H1 (cell line): ENCODE measurements around the gene GRK3. TPM values are rescaled to one million over a fixed set of nuclear protein-coding genes. Genes with fewer than 3 reads are reported as not detected.

Source experiments
- CTCF ChIA-PET: fragments of 300-600 bp; sonication (Branson Sonifier 250); formaldehyde crosslinking; loops from one replicate; lab custom pipeline; 2021; ENCODE audit not compliant: partially characterized antibody; lab: Charles Lee
- POLR2A ChIA-PET: fragments of 300-600 bp; sonication (Branson Sonifier 250); formaldehyde crosslinking; loops from one replicate; lab custom pipeline; 2021; ENCODE audit warnings: inconsistent platforms; ENCODE audit not compliant: partially characterized antibody; lab: Charles Lee
- DNase-seq, 2 experiments: peaks; one replicate each; pipeline versions ENCODE4 v3.0.0 to v3.0.0-alpha.2; 2010 to 2022; ENCODE audit warnings: low spot score in 2 of 2, low read depth in 1 of 2, mixed read lengths in 1 of 2
- FAIRE-seq: peaks from 2 replicates; lab custom pipeline; 2011; peaks lifted over from hg19 to GRCh38; lab: Jason Lieb, UNC
- H2AFZ ChIP-seq: 2 replicates; pipeline ENCODE4 v1.8.1; 2012; ENCODE audit warnings: low read length, inconsistent platforms
- H2AK5ac ChIP-seq: 2 replicates; pipeline ENCODE4 v1.6.1; 2013; ENCODE audit warnings: low read depth, low read length
- H2BK120ac ChIP-seq: replicated peaks from 2 replicates; pipeline ENCODE3; 2013; ENCODE audit warnings: low read depth, low read length, inconsistent platforms
- H2BK12ac ChIP-seq: 2 replicates; pipeline ENCODE4 v1.6.1; 2013; ENCODE audit warnings: low read depth, low read length
- H2BK15ac ChIP-seq: 2 replicates; pipeline ENCODE4 v1.6.1; 2013; ENCODE audit warnings: low read length
- H2BK20ac ChIP-seq: 2 replicates; pipeline ENCODE4 v1.6.1; 2013; ENCODE audit warnings: low read length
- H2BK5ac ChIP-seq: 2 replicates; pipeline ENCODE4 v1.6.1; 2013; ENCODE audit warnings: low read depth, low read length
- H3K14ac ChIP-seq: 2 replicates; pipeline ENCODE4 v1.6.1; 2013; ENCODE audit warnings: inconsistent platforms; ENCODE audit not compliant: insufficient read length
- H3K18ac ChIP-seq: 2 replicates; pipeline ENCODE4 v1.6.1; 2013; ENCODE audit warnings: low read length; ENCODE audit errors: extremely low read depth
- H3K23ac ChIP-seq: 2 replicates; pipeline ENCODE4 v1.6.1; 2013; ENCODE audit warnings: inconsistent platforms; ENCODE audit not compliant: insufficient read length
- H3K23me2 ChIP-seq: 2 replicates; pipeline ENCODE4 v1.6.1; 2013; ENCODE audit warnings: low read depth, low read length
- H3K27ac ChIP-seq: 2 replicates; pipeline ENCODE4 v1.6.1; 2011; ENCODE audit warnings: low read depth, low read length, inconsistent platforms
- H3K27me3 ChIP-seq, 4 experiments: replicated peaks in 1 of 4; 1 replicate in 1 of 4; 2 replicates in 3 of 4; pipeline versions ENCODE4 v1.6.1 to v1.8.1; 2011 to 2013; ENCODE audit warnings: low read length in 3 of 4, mild to moderate bottlenecking in 3 of 4, inconsistent platforms in 2 of 4, mixed read lengths in 2 of 4, moderate library complexity in 1 of 4; ENCODE audit not compliant: control insufficient read depth in 3 of 4, insufficient read depth in 3 of 4; ENCODE audit errors: extremely low read depth in 1 of 4
- H3K36me3 ChIP-seq, 4 experiments: 2 replicates each; pipeline versions ENCODE4 v1.6.1 to v1.8.1; 2011 to 2013; ENCODE audit warnings: mild to moderate bottlenecking in 4 of 4, low read length in 3 of 4, moderate library complexity in 2 of 4, control low read depth in 1 of 4, inconsistent platforms in 1 of 4; ENCODE audit not compliant: insufficient read depth in 4 of 4, control insufficient read depth in 2 of 4
- H3K4ac ChIP-seq: replicated peaks from 2 replicates; pipeline ENCODE3; 2013; ENCODE audit warnings: low read length, low read depth, mixed read lengths, inconsistent platforms; ENCODE audit not compliant: insufficient read length
- H3K4me1 ChIP-seq, 4 experiments: replicated peaks in 1 of 4; 1 replicate in 1 of 4; 2 replicates in 3 of 4; pipeline versions ENCODE4 v1.6.1 to v1.8.1; 2011 to 2013; ENCODE audit warnings: low read length in 3 of 4, inconsistent platforms in 2 of 4, mixed read lengths in 1 of 4; ENCODE audit not compliant: insufficient read depth in 4 of 4, control insufficient read depth in 3 of 4
- H3K4me2 ChIP-seq, 2 experiments: 2 replicates each; pipeline versions ENCODE4 v1.6.1 to v1.8.1; 2011 to 2013; ENCODE audit warnings: low read depth in 2 of 2, low read length in 2 of 2, control low read depth in 1 of 2, inconsistent platforms in 1 of 2, mild to moderate bottlenecking in 1 of 2; ENCODE audit not compliant: insufficient read depth in 1 of 2
- H3K4me3 ChIP-seq, 4 experiments: fragments of 200-600, 300-600 bp in 1 of 4; sonication (generic), shearing (Covaris generic), sonication (Bioruptor Twin) in 1 of 4; 2 replicates each; pipeline versions ENCODE4 v1.5.1 to v1.8.1; 2011 to 2016; ENCODE audit warnings: low read length in 4 of 4, low read depth in 3 of 4, control low read depth in 2 of 4, inconsistent platforms in 2 of 4, mild to moderate bottlenecking in 2 of 4, mixed read lengths in 1 of 4, moderate library complexity in 1 of 4; ENCODE audit not compliant: insufficient read depth in 2 of 4; ENCODE audit errors: extremely low read depth in 1 of 4
- H3K56ac ChIP-seq: replicated peaks from 2 replicates; pipeline ENCODE3; 2013; ENCODE audit warnings: low read depth, mild to moderate bottlenecking, mixed read lengths, low read length, inconsistent platforms; ENCODE audit not compliant: insufficient read length
- H3K79me1 ChIP-seq: 2 replicates; pipeline ENCODE4 v1.6.1; 2013; ENCODE audit warnings: low read depth, low read length, control low read depth
- H3K79me2 ChIP-seq, 2 experiments: 2 replicates each; pipeline versions ENCODE4 v1.6.1 to v1.8.1; 2012 to 2013; ENCODE audit warnings: low read length in 2 of 2, mild to moderate bottlenecking in 2 of 2, inconsistent platforms in 1 of 2; ENCODE audit not compliant: insufficient read depth in 2 of 2, control insufficient read depth in 1 of 2
- H3K9ac ChIP-seq, 4 experiments: replicated peaks in 1 of 4; 1 replicate in 1 of 4; 2 replicates in 3 of 4; pipeline versions ENCODE4 v1.6.1 to v1.8.1; 2011 to 2013; ENCODE audit warnings: low read depth in 3 of 4, low read length in 3 of 4, control low read depth in 2 of 4, mild to moderate bottlenecking in 2 of 4, moderate library complexity in 2 of 4, inconsistent platforms in 1 of 4; ENCODE audit errors: extremely low read depth in 1 of 4
- H3K9me3 ChIP-seq, 2 experiments: 2 replicates each; pipeline versions ENCODE4 v1.6.1 to v1.8.1; 2012 to 2013; ENCODE audit warnings: mild to moderate bottlenecking in 2 of 2, moderate library complexity in 2 of 2, control low read depth in 1 of 2, inconsistent platforms in 1 of 2, low read depth in 1 of 2, low read length in 1 of 2, mixed read lengths in 1 of 2; ENCODE audit not compliant: insufficient read depth in 2 of 2
- H4K20me1 ChIP-seq, 2 experiments: replicated peaks in 1 of 2; 2 replicates each; pipeline versions ENCODE3 to v1.8.1; 2011 to 2013; ENCODE audit warnings: inconsistent platforms in 2 of 2, low read length in 2 of 2, mild to moderate bottlenecking in 1 of 2; ENCODE audit not compliant: insufficient read depth in 2 of 2, control insufficient read depth in 1 of 2
- H4K5ac ChIP-seq: 2 replicates; pipeline ENCODE4 v1.6.1; 2013; ENCODE audit warnings: low read length, low read depth, mixed read lengths, inconsistent platforms; ENCODE audit not compliant: insufficient read length
- H4K8ac ChIP-seq: 2 replicates; pipeline ENCODE4 v1.8.0; 2013; ENCODE audit warnings: mild to moderate bottlenecking, moderate library complexity, low read length, inconsistent platforms; ENCODE audit not compliant: insufficient read depth; ENCODE audit errors: extremely low read depth
- H4K91ac ChIP-seq: replicated peaks from 2 replicates; pipeline ENCODE3; 2013; ENCODE audit warnings: low read length, mixed read lengths, inconsistent platforms; ENCODE audit not compliant: insufficient read length
- ATF2 ChIP-seq: IDR thresholded peaks from 2 replicates; pipeline ENCODE4 v1.6.1; 2012; ENCODE audit warnings: low read length, inconsistent platforms
- BACH1 ChIP-seq: IDR thresholded peaks from 2 replicates; pipeline ENCODE4 v1.6.1; 2012; ENCODE audit warnings: low read length, improper control_type of control experiment
- CEBPB ChIP-seq: IDR thresholded peaks from 2 replicates; pipeline ENCODE4 v1.6.1; 2012; ENCODE audit warnings: low read depth, low read length
- CHD1 ChIP-seq: IDR thresholded peaks from 2 replicates; pipeline ENCODE4 v1.6.1; 2012; ENCODE audit warnings: low read depth, low read length, improper control_type of control experiment
- CTCF ChIP-seq, 3 experiments: IDR thresholded peaks; 1 replicate in 2 of 3; 2 replicates in 1 of 3; pipeline versions ENCODE4 v1.5.1 to v1.6.1; 2011; ENCODE audit warnings: low read length in 3 of 3, mild to moderate bottlenecking in 3 of 3, inconsistent platforms in 2 of 3, low read depth in 1 of 3, moderate library complexity in 1 of 3; ENCODE audit not compliant: insufficient read depth in 1 of 3; ENCODE audit errors: control extremely low read depth in 1 of 3
- GTF2F1 ChIP-seq: IDR thresholded peaks from 2 replicates; pipeline ENCODE4 v1.6.1; 2012; ENCODE audit warnings: low read depth, low read length, improper control_type of control experiment, borderline replicate concordance
- JUND ChIP-seq: IDR thresholded peaks from 2 replicates; pipeline ENCODE4 v1.6.1; 2011; ENCODE audit warnings: mild to moderate bottlenecking, improper control_type of control experiment, low read length
- KDM1A ChIP-seq: fragments of 200-600, 300-600 bp; sonication (generic); IDR thresholded peaks from 2 replicates; pipeline ENCODE4 v1.7.1; 2016; ENCODE audit warnings: mild to moderate bottlenecking, low read length, borderline replicate concordance
- POLR2A ChIP-seq, 2 experiments: IDR thresholded peaks; 1 replicate in 1 of 2; 2 replicates in 1 of 2; pipeline ENCODE4 v1.6.1; 2011; ENCODE audit warnings: low read depth in 2 of 2, low read length in 2 of 2, mild to moderate bottlenecking in 2 of 2; ENCODE audit errors: control extremely low read depth in 1 of 2
- POU5F1 ChIP-seq: IDR thresholded peaks from 2 replicates; pipeline ENCODE4 v1.6.1; 2011; ENCODE audit warnings: low read depth, mild to moderate bottlenecking, low read length, moderate library complexity
- WGBS, 2 experiments: shearing (Covaris generic) in 1 of 2; methylation state at CpG; one replicate each; pipeline versions ENCODE4 v1.1.6 to v1.1.7; 2013 to 2015; ENCODE audit warnings: low lambda C conversion rate in 2 of 2, mixed read lengths in 2 of 2, inconsistent platforms in 1 of 2, low coverage in 1 of 2, missing lambda C conversion rate in 1 of 2; ENCODE audit not compliant: insufficient replicate concordance in 2 of 2, insufficient coverage in 1 of 2, insufficient read length in 1 of 2; ENCODE audit errors: extremely low coverage in 1 of 2, missing lambda C conversion rate in 1 of 2; 5-methylcytosine and 5-hydroxymethylcytosine counted together
- polyA plus RNA-seq, 7 experiments: library from polyadenylated mRNA; depleted of rRNA in 3 of 7; stranded (reverse) in 5 of 7; unstranded in 2 of 7; fragments of >200 nt in 5 of 7; fragments of 200-250 nt in 2 of 7; gene quantifications; 1 replicate in 5 of 7; 2 replicates in 1 of 7; 4 replicates in 1 of 7; pipeline versions ENCODE4 v1.2.1 to v1.2.3, GENCODE V29; 2011 to 2013; ENCODE audit warnings: missing spikeins in 2 of 7, mixed read lengths in 2 of 7
- total RNA-seq: library from RNA; stranded (reverse); fragmentation: NEBNext Ultra II Directional; extraction: Animal tissue kit (Norgen Biotek cat#: 25700); gene quantifications from 2 replicates; pipeline ENCODE4 v1.2.1, GENCODE V29; 2021

GRK3 gene
- total and polyA plus RNA-seq, 2 of the 8 experiments (the other 6 are each of a cell fraction or from before 2014, with no cell fraction given) = 7.5 to 35.3 TPM

- Histone ChIP-seq H3K27ac (no peak overlapping the region), H2AFZ (no peak overlapping the region), H4K8ac (no peak overlapping the region), H3K18ac (no peak overlapping the region), H2BK12ac (no peak overlapping the region), H3K9ac (no peak overlapping the region), H2BK120ac (no peak overlapping the region), H2BK20ac (no peak overlapping the region), H3K79me1 (no peaks in the 10 kb centered on the region), H2BK5ac (no peak overlapping the region), H3K4me1 (no peaks in the 10 kb centered on the region), H4K91ac (no peak overlapping the region), H3K4me3 (no peak overlapping the region), H2BK15ac (no peak overlapping the region), H3K23ac (no peak overlapping the region), H3K56ac (no peak overlapping the region), H3K14ac (no peak overlapping the region), H4K5ac (no peak overlapping the region), H3K79me2 (no peaks in the 10 kb centered on the region), H3K4ac (no peak overlapping the region), H3K27me3 (no peaks in the 10 kb centered on the region), H4K20me1 (no peaks in the 10 kb centered on the region), H3K23me2 (no peaks in the 10 kb centered on the region; the same call in 1 of the 2 replicates), H3K4me2 (no peak overlapping the region), H2AK5ac (no peak overlapping the region), H3K36me3 (no peaks in the 10 kb centered on the region), H3K9me3 (no peaks in the 10 kb centered on the region; a peak in 1 of 4 replicates)
- ChIA-PET CTCF (no interaction called here), POLR2A (no interaction called here)
- FAIRE-seq (no peak), DNase-seq (no peak)
- WGBS, 2 experiments = 93% methylated on average over 3 of the region's 3 CpGs; no CpG with 5 or more reads in 1 of the 2 experiments
- no peak for TF ChIP-seq JUND
- no peak for TF ChIP-seq CEBPB
- TF ChIP-seq POLR2A (IDR thresholded peaks at IDR 0.05; ENCODE audit: control extremely low read depth in 1 of 2, low read depth in 2 of 2, low read length in 2 of 2) = no peak
- TF ChIP-seq CHD1 = no peak
- TF ChIP-seq GTF2F1 = no peak
- no peak for TF ChIP-seq CTCF (IDR thresholded peaks at IDR 0.05; ENCODE audit: control extremely low read depth in 1 of 3, insufficient read depth in 1 of 3, low read depth in 1 of 3, low read length in 3 of 3)
- no peak for TF ChIP-seq KDM1A
- no peak for TF ChIP-seq BACH1
- no peak for TF ChIP-seq POU5F1
- TF ChIP-seq ATF2 = no peak
Observed at GRCh38 chr22:25540166-25540907, 24.1 kb upstream of the GRK3 start.
